GM12878 (cell line): Measurements from ENCODE around the gene KIF18A. TPM values are rescaled to one million over a fixed set of nuclear protein-coding genes. Genes with fewer than 3 reads are reported as not detected.

Experiments used
- ATAC-seq: fragments of 200-7000 bp; cut with Tn5 transposase; 3 replicates; pipeline ENCODE4 v1.9.1; 2020; ENCODE audit warnings: mild to moderate bottlenecking, moderate library complexity
- BruUV-seq: library from RNA; stranded (reverse); fragments of 400-500 nt; replicated peaks from 2 replicates; lab custom pipeline; 2021; lab: Mats Ljungman, UMichigan
- CTCF ChIA-PET: fragments of 300-600 bp; sonication (Branson Sonifier 250); formaldehyde crosslinking; extraction: SDS; loops from one replicate; lab custom pipeline; 2021; ENCODE audit warnings: inconsistent platforms; lab: Yijun Ruan, JAX
- POLR2A ChIA-PET: fragments of 350-600 bp; formaldehyde crosslinking; extraction: SDS; loops from one replicate; lab custom pipeline; 2021; ENCODE audit warnings: inconsistent platforms; lab: Charles Lee
- RAD21 ChIA-PET: fragments of 300-600 bp; sonication (Branson Sonifier 250); formaldehyde crosslinking; loops from one replicate; lab custom pipeline; 2023; ENCODE audit warnings: antibody characterized with exemption; ENCODE audit not compliant: unreplicated experiment; lab: Charles Lee
- SMC1A ChIA-PET: fragments of 300-600 bp; sonication (Branson Sonifier 250); formaldehyde crosslinking; loops from one replicate; lab custom pipeline; 2023; ENCODE audit not compliant: unreplicated experiment, uncharacterized antibody; lab: Charles Lee
- DNase-seq: peaks from one replicate; pipeline ENCODE4 v3.0.0-alpha.2; 2011; ENCODE audit warnings: low read depth, low spot score
- FAIRE-seq: peaks from 3 replicates; lab custom pipeline; 2011; peaks lifted over from hg19 to GRCh38; lab: Jason Lieb, UNC
- H2AFZ ChIP-seq: 2 replicates; pipeline ENCODE4 v1.6.0; 2011; ENCODE audit warnings: low read depth, low read length, control low read depth; ENCODE audit not compliant: control insufficient read depth
- H3K27ac ChIP-seq: 2 replicates; pipeline ENCODE4 v1.5.1; 2011; ENCODE audit warnings: control low read depth; ENCODE audit not compliant: control insufficient read depth, insufficient read depth
- H3K27me3 ChIP-seq, 2 experiments: replicated peaks in 1 of 2; 2 replicates each; pipeline versions ENCODE4 v1.6.0 to v1.6.1; 2011; ENCODE audit warnings: low read length in 1 of 2; ENCODE audit not compliant: control insufficient read depth in 2 of 2, insufficient read depth in 2 of 2
- H3K36me3 ChIP-seq, 2 experiments: 2 replicates each; pipeline ENCODE4 v1.5.1; 2011; ENCODE audit warnings: low read length in 1 of 2; ENCODE audit not compliant: control insufficient read depth in 2 of 2, insufficient read depth in 2 of 2
- H3K4me1 ChIP-seq: 2 replicates; pipeline ENCODE4 v1.6.1; 2011; ENCODE audit warnings: mild to moderate bottlenecking, low read length, moderate library complexity, mixed read lengths; ENCODE audit not compliant: control insufficient read depth, insufficient read depth
- H3K4me2 ChIP-seq: 2 replicates; pipeline ENCODE4 v1.6.0; 2011; ENCODE audit warnings: control low read depth; ENCODE audit not compliant: control insufficient read depth, insufficient read depth
- H3K4me3 ChIP-seq: fragments of 200-600 bp; sonication (generic); 2 replicates; pipeline ENCODE4 v1.5.1; 2016
- H3K79me2 ChIP-seq: 2 replicates; pipeline ENCODE4 v1.6.0; 2011; ENCODE audit warnings: low read length; ENCODE audit not compliant: control insufficient read depth, insufficient read depth
- H3K9ac ChIP-seq: 2 replicates; pipeline ENCODE4 v1.8.0; 2011; ENCODE audit warnings: low read length, control low read depth, mixed read lengths; ENCODE audit not compliant: control insufficient read depth, insufficient read depth
- H3K9me3 ChIP-seq: replicated peaks from 3 replicates; pipeline ENCODE4 v1.5.1; 2011; ENCODE audit warnings: mild to moderate bottlenecking, low read length; ENCODE audit not compliant: control insufficient read depth, insufficient read depth
- H4K20me1 ChIP-seq: 2 replicates; pipeline ENCODE4 v1.6.0; 2011; ENCODE audit not compliant: control insufficient read depth, insufficient read depth
- CBX3 ChIP-seq: fragments of 200-600 bp; sonication (generic); IDR thresholded peaks from 2 replicates; pipeline ENCODE4 v1.6.1; 2016; ENCODE audit warnings: low read depth, borderline replicate concordance
- EED ChIP-seq: sonication (generic); IDR thresholded peaks from 2 replicates; pipeline ENCODE4 v1.6.1; 2016; ENCODE audit warnings: antibody characterized with exemption, low read depth
- EGR1 ChIP-seq, 2 experiments: IDR thresholded peaks; 1 replicate in 1 of 2; 2 replicates in 1 of 2; pipeline ENCODE4 v1.6.1; 2011 to 2012; ENCODE audit warnings: low read depth in 2 of 2, low read length in 2 of 2, borderline replicate concordance in 1 of 2, mild to moderate bottlenecking in 1 of 2, moderate library complexity in 1 of 2
- MTA3 ChIP-seq: IDR thresholded peaks from 2 replicates; pipeline ENCODE4 v1.6.1; 2012; ENCODE audit warnings: low read length, inconsistent platforms, borderline replicate concordance
- RFX5 ChIP-seq: IDR thresholded peaks from 2 replicates; pipeline ENCODE4 v1.6.1; 2011; ENCODE audit warnings: low read depth, low read length, improper control_type of control experiment
- SMAD1 ChIP-seq: fragments of 450-650 bp; IDR thresholded peaks from 2 replicates; pipeline ENCODE4 v1.6.1; 2018; ENCODE audit warnings: mild to moderate bottlenecking, low read depth; ENCODE audit not compliant: partially characterized antibody
- SMC3 ChIP-seq: IDR thresholded peaks from 2 replicates; pipeline ENCODE4 v1.6.1; 2011; ENCODE audit warnings: low read length, improper control_type of control experiment, borderline replicate concordance
- ZNF384 ChIP-seq: IDR thresholded peaks from 2 replicates; pipeline ENCODE4 v1.6.1; 2012; ENCODE audit warnings: low read depth, mild to moderate bottlenecking, low read length, improper control_type of control experiment, borderline replicate concordance
- WGBS: methylation state at CpG from one replicate; pipeline ENCODE4 v1.1.6; 2016; ENCODE audit warnings: low lambda C conversion rate; ENCODE audit not compliant: insufficient replicate concordance, insufficient coverage; ENCODE audit errors: missing lambda C conversion rate; 5-methylcytosine and 5-hydroxymethylcytosine counted together
- in situ Hi-C: fragments of 300-500 bp; cut with MboI; formaldehyde crosslinking; loops from 9 replicates; pipeline ENCODE4 v1.14.3; 2018; ENCODE audit warnings: mixed read lengths
- intact Hi-C: fragments of 100-400 bp; cut with micrococcal nuclease; formaldehyde crosslinking; loops from one replicate; pipeline ENCODE4 v1.14.2; 2022; ENCODE audit not compliant: unreplicated experiment
- polyA plus RNA-seq, 11 experiments: library from polyadenylated mRNA; depleted of rRNA in 4 of 11; unstranded in 6 of 11; stranded (reverse) in 5 of 11; fragments of >200 nt; fragmentation: Nextera tagmentation in 4 of 11; fragmentation: Illumina TruSeq in 1 of 11; extraction: Ambion mirVana in 4 of 11; extraction: Trizol in 1 of 11; gene quantifications; 1 replicate in 1 of 11; 2 replicates in 10 of 11; pipeline versions ENCODE4 v1.2.1 to v1.2.3, GENCODE V29; 2011 to 2016; ENCODE audit warnings: inconsistent platforms in 2 of 11, missing spikeins in 2 of 11, low read depth in 1 of 11
- total RNA-seq, 4 experiments: library from RNA; depleted of rRNA in 3 of 4; stranded (reverse); fragments of >200 nt in 3 of 4; fragmentation: Illumina TruSeq in 1 of 4; extraction: Trizol in 1 of 4; gene quantifications; 2 replicates each; pipeline versions ENCODE4 v1.2.1 to v1.2.3, GENCODE V29; 2013 to 2021
- TF ChIP-seq, protein P1 (sequence below): fragments of 450-650 bp; IDR thresholded peaks from 2 replicates; pipeline ENCODE4 v1.6.1; 2016; ENCODE audit warnings: mild to moderate bottlenecking

Gene KIF18A
- total and polyA plus RNA-seq, 10 of the 15 experiments (the other 5 are each of a cell fraction or from before 2014, with no cell fraction given) = 11.2 to 31.5 (median 20.4) TPM

- TF ChIP-seq EED = no peak
- no peak for TF ChIP-seq SMAD1
- no peak for TF ChIP-seq CBX3
- no peak for TF ChIP-seq EGR1 (IDR thresholded peaks at IDR 0.05; ENCODE audit: borderline replicate concordance in 1 of 2, low read depth in 2 of 2, low read length in 2 of 2)
- no peak for TF ChIP-seq ZNF384
- no peak for TF ChIP-seq RFX5
- TF ChIP-seq, protein P1, sequence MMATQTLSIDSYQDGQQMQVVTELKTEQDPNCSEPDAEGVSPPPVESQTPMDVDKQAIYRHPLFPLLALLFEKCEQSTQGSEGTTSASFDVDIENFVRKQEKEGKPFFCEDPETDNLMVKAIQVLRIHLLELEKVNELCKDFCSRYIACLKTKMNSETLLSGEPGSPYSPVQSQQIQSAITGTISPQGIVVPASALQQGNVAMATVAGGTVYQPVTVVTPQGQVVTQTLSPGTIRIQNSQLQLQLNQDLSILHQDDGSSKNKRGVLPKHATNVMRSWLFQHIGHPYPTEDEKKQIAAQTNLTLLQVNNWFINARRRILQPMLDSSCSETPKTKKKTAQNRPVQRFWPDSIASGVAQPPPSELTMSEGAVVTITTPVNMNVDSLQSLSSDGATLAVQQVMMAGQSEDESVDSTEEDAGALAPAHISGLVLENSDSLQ = no peak
- TF ChIP-seq SMC3 = no peak
- no peak for TF ChIP-seq MTA3
- Histone ChIP-seq H3K4me2 (no peak overlapping the region), H2AFZ (no peak overlapping the region), H3K27ac (no peak overlapping the region), H3K27me3 (no peaks in the 10 kb centered on the region), H3K4me3 (no peak overlapping the region), H3K9me3 (no peaks in the 10 kb centered on the region), H3K79me2 (peaks cover 2% of the 10 kb centered on the region), H3K36me3 (0 out of 4 replicates have a peak, but pooled peaks cover 0 to 3% of the 10 kb centered on the region in 2 experiments), H3K9ac (no peak overlapping the region), H4K20me1 (no peaks in the 10 kb centered on the region), H3K4me1 (no peaks in the 10 kb centered on the region)
- intact Hi-C loops = loop anchor here (10.0 kb wide), 1 partner anchor 407 kb away; no protein-coding TSS in a partner anchor
- CTCF ChIA-PET = interaction anchor here (0.7 to 1.1 kb wide), 3 partner anchors 7 to 412 kb away, joined by 3 to 4 read pairs (median 4); no protein-coding TSS in a partner anchor
- ATAC-seq (no peak), FAIRE-seq (no peak), DNase-seq (no peak)
- no TSS peak for BruUV-seq
- in situ Hi-C loops = no loop called here
- POLR2A ChIA-PET = interaction anchor here (2.1 kb wide), 1 partner anchor 10 kb away, joined by 9 read pairs; the partner anchor contains the start of genes KIF18A and METTL15
- RAD21 ChIA-PET = interaction anchor here (2.5 kb wide), 1 partner anchor 10 kb away, joined by 12 read pairs; the partner anchor contains the start of genes KIF18A and METTL15
- SMC1A ChIA-PET = interaction anchor here (1.1 to 1.8 kb wide), 5 partner anchors 10 to 27 kb away, joined by 3 to 6 read pairs (median 4); partner anchors contain the start of genes KIF18A and METTL15
- 98% methylated on average over 4 of the region's 4 CpGs for WGBS
These were observed 9.8 kb upstream of the KIF18A start for GRCh38 chr11:28117712-28118111.
